ENCODE results near the gene CEP112.

The CEP112 gene

DNA sequence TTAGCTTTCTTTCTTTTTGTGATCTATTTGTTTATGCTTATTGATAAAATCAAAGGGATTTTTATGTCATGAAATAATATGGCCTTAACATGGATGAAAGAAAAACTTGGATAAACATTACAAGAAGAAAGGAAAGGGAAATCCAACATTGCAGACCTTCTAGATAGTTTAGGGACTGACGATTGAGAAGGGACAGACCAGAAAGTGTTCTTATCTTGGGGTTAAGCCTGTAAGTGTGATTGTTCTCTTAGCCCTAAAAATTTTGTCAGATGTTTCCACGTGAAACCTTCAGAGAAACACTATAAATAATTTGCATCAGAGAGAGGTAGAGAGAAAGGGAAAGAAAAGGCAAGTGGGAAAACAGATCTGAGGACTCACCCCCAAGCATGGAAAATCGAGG lies 473.3 kb downstream of the CEP112 start:
- no peak for DNase-seq

GRCh38 chr17:65712383-65713267 lies 479.3 kb downstream of the CEP112 start:
- DNase-seq, result no peak

GRCh38 chr17:65711671-65712276 lies 480.2 kb downstream of the CEP112 start:
- DNase-seq, result no peak

DNA sequence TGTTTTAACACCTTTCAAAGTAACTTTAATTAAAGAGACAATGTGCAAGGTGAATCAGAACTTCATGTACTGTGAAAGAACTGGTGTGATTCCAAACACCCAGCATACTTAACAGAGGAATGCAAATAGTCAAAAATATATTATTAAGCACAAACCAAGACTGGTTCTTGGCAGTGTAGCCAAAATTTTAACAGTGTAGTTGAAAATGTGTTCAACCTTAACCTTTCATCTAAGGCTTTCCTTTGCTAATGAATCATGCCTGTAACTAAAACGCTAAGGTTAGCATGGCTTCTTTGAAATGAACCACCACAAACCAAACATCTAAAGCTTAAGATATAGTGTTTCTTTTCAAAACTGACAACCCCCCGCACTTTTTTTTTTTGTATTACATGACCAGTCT lies 484.2 kb downstream of the CEP112 start:
- no peak for DNase-seq

- DNase-seq, result no peak
Measured at GRCh38 chr17:65704731-65705130, 487.2 kb downstream of the CEP112 start.

DNA sequence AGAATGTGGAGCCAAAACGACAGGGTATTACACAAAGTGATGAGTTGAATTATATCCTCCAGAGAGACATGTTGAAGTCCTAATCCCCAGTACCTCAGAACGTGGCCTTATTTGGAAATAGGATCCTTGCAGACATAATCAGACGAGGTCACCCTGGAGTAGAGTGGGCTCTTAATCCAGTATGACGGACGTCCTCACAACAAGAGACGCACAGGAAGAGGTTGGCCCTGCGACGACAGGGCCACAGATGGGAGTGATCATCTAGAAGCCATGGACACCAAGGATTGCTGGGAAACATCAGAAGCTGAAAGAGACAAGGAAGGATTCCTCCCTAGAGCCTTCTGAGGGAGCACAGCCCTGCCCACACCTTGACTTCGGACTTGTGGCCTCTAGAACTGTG lies 488.0 kb downstream of the CEP112 start:
- no peak for DNase-seq

DNA sequence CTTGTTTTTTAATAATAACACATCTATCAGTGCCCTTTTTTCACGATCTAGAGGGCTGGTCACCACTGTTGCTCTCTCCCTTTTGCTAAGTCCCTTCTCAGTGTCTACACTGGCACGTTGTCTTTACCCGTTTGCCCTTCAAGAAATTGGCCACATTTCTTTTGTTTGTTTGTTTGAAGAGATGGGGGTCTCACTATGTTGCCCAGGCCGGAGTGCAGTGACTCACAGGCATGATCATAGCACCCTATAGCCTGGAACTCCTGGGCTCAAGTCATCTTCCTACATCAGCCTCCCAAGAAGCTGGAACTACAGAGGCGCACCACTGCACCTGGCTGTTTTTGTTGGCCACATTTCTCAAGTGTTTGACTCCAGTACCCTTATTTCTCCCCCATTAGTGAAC lies 492.5 kb downstream of the CEP112 start:
- no peak for DNase-seq

DNA sequence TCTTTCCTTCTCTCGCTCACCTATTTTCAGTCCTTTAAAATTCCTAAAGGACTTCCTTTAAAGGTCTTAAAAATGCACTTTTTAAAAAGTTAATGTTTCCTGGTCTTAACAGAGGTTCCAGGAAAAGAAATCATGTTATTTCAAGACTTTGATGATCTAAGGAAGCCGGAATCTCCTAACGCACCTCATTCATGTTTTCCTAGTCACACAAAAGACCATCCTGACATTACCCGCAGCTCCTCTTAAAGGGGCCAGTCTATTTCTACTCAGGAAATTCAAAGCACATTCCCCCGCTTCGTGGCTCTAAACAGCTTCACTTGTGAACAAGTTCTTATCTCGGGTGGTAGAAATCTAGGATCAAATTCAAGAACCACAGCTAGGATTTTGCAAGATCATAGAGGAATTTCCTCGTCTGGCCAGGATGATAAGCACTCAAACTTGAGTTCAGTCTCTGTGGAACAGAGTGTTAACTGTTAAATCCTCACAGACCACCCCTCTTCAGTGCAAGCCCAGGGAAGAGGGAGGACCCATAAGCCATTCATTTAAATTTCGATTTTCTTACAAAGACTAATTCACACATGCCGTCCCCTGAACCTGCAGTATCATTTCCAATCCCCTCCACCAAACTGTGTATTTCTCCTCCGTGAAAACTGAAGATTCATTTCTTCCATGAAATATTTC lies 493.4 kb downstream of the CEP112 start:
- peak; percentile 58 for DNase-seq

GRCh38 chr17:65697661-65698060 lies 494.3 kb downstream of the CEP112 start:
- no peak for DNase-seq

- peak; percentile 85 for DNase-seq
Measured at GRCh38 chr17:65696739-65697394, 495.1 kb downstream of the CEP112 start.

- no peak for DNase-seq
Measured at GRCh38 chr17:65694601-65695000, 497.3 kb downstream of the CEP112 start.

- DNase-seq, result no peak
Measured at GRCh38 chr17:65690626-65691310, 501.2 kb downstream of the CEP112 start.

GRCh38 chr17:65688307-65688706 lies 503.6 kb downstream of the CEP112 start:
- no peak for DNase-seq

DNA sequence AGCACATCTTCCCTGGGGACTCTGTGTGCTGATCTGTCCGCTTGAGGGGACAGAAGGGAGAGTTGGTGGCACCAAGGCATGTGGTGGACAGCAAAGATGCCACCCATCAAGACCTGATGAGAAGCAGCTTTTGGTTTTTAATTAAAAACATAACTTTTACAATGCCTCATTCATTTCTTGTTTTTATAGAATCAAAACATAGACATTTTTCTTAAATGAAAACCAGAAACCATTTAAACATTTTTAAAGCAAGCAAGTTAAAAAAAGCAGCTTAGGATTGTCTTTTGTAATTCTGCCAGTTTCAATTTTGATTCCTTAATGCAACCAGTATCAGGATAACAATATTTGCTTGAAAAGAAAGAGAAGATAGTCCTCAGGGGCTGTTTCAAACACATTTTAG lies 506.8 kb downstream of the CEP112 start:
- DNase-seq, result peak; percentile 50

GRCh38 chr17:65684631-65685030 lies 507.3 kb downstream of the CEP112 start:
- DNase-seq, result peak; percentile 50

- no peak for DNase-seq
Measured at GRCh38 chr17:65683428-65683827, 508.5 kb downstream of the CEP112 start.

DNA sequence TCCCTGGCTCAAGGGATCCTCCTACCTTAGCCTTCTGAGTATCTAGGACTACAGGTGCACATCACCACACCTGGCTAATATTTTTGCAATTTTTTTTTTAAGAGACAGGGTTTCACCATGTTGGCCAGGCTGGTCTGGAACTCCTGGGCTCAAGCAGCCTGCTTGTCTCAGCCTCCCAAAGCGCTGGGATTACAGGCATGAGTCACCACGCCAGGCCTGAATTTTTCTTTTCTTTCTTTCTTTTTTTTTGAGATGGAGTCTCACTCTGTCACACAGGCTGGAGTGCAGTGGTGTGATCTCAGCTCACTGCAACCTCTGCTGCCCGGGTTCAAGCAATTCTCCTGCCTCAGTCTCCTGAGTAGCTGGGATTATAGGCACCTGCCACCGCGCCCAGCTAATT lies 510.2 kb downstream of the CEP112 start:
- peak; percentile 47 for DNase-seq

DNA sequence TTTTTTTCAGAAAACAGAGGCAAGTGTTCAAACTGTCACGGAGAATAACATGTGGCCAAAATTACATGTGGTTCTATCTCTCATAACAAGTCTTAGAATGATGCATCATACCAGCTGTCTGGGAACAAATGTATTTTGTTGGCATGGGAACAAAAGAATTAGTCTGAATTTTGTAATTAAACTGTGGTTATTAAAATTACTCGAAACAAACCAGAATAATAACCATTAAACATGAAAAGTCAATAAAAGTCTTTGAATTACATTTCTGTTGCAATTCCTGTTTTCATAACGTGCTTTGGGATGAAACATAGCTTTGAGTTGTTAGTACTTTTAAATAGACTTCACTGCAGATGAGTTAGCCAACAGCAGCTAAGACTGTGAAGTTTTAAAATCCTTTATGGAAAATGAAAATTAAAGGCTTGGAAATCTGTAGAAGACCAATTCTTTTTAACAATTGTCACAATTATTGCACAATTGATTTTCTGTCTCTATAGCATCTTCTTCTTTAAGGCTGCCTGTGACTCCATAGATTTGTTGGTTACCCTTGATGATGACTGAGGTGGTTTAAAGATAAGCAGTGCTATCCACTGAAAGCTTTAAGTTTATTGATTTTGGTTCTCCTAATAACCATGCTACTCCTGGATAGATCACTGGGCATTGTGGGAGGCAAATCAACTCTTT lies 512.6 kb downstream of the CEP112 start:
- DNase-seq, result peak; percentile 36

GRCh38 chr17:65678546-65678945 lies 513.4 kb downstream of the CEP112 start:
- peak; percentile 62 for DNase-seq

DNA sequence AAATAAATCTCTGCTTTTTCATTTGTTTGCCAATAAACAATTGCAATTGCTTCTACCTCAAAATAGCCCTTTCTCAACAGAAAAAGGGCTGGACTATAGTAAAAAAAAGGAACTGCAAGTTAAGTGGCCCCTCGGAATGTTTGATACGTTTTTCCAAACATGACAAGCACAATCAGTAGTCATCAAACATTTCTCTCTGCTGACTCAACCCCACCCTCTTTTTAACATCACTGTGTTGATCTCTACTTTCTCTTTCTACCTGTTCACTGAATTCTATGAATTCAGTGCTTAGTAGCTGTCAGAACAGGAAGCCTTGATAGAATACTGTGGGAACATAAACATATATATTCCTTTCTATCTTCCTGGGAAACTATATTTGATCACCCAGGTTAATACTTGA lies 514.0 kb downstream of the CEP112 start:
- peak; percentile 47 for DNase-seq

- DNase-seq, result peak; percentile 36
Measured at GRCh38 chr17:65674246-65675045, 517.5 kb downstream of the CEP112 start.

All from fibroblast of skin of scalp (primary cell).